ENCODE measurements around the gene CMIP. TPM values are rescaled to one million over a fixed set of nuclear protein-coding genes. Genes with fewer than 3 reads are reported as not detected.

The CMIP gene
- total RNA-seq, 1 experiment from 2014 or later, result 9.5 TPM

GRCh38 chr16:81651758-81652718 is 207.4 kb downstream of the CMIP start:
- DNase-seq (ENCODE audit: low read depth), result no peak

GRCh38 chr16:81652798-81653505 is 208.3 kb downstream of the CMIP start:
- no peak for DNase-seq (ENCODE audit: low read depth)

DNA sequence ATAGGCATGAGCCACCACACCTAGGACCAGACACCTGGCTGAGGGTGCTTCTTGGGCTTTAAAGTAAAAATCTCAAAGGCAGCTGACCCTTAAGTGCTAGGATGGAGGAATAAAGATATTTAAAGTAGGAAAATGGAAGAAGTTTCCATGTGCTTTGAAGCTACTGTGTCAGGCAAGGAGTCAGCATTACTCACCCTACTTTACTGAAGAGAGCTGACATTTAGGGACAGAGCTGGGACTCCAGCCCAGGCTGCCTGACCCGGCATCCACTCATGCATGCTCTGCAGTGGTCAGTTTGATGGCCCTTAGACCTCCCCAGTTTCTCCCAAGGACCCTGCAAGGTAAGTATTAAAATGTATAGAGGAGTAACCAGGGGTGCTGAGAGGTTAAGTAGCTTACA is 209.7 kb downstream of the CMIP start:
- DNase-seq (ENCODE audit: low read depth), result no peak

DNA sequence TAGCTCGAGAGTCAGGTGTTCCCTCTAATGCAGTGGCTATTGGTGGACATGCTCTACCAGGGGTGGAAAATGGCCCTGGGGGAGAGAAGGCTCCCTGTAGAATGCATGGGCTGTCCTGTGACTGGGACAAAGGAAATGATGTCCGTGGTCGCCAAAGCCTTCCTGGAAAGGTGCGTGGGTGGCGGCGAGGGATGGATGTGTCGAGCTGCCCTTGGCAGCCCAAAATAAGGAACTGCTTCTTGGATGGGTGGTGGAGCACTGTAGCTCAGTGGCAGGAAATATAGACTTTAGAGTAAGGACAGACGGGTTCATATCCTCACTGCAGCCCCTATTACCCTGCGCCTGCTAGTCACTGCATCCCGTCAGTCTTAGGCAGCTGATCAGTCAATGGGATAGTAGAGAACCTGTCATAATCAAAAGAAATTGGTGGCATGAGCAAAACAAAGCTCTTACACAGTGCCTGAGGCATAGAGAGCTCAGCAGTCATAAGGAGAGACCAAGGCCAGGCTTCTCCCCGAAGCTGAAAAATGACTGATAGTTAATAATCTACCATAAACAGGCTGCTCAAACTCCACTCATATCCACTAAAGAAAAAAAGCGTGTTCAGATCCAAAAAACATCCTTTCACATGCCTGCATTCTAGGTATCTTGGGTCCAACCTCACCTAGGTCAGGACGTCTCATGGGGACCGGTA is 211.0 kb downstream of the CMIP start:
- DNase-seq (ENCODE audit: low read depth), result no peak

GRCh38 chr16:81657224-81657623 is 212.6 kb downstream of the CMIP start:
- no peak for DNase-seq (ENCODE audit: low read depth)

DNA sequence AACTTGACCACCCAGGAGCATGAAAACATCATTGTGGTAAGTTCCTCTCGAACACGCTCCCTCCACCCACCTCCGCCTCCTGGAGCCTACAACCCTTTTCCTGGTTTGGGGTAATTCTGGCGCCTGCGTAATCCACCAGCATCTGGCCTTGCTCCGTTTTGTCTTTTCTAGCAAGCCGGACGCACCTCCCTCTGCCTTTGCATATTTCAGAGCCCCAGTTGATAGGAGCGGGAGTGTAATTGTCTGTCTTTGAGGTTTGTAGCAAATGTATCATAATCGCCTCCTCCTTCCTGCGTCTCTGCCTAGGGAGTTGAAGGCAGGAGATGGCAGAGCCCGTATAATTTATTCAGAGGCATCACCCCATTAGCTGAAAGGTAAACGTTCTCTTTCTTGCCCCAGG is 213.2 kb downstream of the CMIP start:
- DNase-seq (ENCODE audit: low read depth), result no peak

GRCh38 chr16:81658373-81658772 is 213.8 kb downstream of the CMIP start:
- DNase-seq (ENCODE audit: low read depth), result no peak

GRCh38 chr16:81659249-81659648 is 214.6 kb downstream of the CMIP start:
- no peak for DNase-seq (ENCODE audit: low read depth)

- DNase-seq (ENCODE audit: low read depth), result no peak
Observed at GRCh38 chr16:81661082-81661481, 216.5 kb downstream of the CMIP start.

DNA sequence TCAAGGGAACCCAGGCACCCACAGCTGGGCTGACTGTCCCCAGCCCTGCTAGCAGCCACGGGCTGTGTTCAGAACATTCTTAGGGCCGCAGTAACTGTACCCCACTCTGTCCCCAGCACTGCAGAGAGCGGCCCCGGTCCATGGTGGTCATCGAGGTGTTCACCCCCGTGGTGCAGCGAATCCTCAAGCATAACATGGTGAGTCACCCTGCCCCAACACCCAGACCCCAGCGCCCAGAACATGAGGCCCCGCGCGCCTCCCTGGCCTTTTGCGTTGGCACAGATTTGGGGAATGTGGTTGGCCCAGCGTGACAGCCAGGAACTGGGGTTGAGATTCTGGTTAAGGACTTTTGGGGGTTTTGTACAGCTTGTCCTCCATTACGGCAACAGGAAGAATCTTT is 219.5 kb downstream of the CMIP start:
- DNase-seq (ENCODE audit: low read depth), result no peak

DNA sequence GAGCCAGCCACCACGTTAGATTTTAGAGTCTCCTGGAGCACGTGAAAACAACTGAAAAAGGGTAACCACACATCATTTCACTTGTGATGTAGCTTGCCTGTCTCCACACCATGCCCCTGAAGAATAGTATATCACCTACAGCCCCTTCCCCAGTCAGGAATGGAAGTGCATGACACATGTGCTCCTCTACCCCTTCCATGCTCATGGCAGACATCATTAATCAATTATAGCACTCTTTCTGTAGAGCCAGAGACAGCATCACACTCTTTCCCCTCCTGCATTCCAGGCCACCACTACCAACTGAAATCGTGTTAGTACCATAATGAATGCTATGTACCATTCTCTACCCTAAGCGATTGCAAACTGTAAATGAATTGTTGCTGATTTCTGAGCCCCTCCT is 221.0 kb downstream of the CMIP start:
- DNase-seq (ENCODE audit: low read depth), result no peak

DNA sequence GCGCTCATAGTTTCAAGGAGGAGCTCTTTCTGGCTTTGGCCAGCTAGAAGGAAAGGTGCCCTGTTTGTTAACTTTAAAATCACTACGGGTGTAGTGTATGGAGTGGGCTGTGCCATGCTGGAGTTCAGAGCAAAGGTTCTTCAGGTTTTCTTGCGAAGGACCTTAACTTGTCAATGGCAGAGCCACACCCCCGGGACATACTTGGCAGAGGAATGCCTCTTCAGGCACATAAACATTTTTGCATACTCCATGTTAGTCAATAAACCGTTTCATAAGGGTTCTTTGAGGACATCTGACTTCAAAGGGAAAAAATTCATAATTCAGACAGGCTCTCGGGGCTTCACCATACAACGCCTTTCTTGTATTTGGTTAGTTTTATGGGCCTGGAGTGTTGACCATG is 221.5 kb downstream of the CMIP start:
- DNase-seq (ENCODE audit: low read depth), result no peak

- DNase-seq (ENCODE audit: low read depth), result no peak
Observed at GRCh38 chr16:81668243-81669097, 223.9 kb downstream of the CMIP start.

DNA sequence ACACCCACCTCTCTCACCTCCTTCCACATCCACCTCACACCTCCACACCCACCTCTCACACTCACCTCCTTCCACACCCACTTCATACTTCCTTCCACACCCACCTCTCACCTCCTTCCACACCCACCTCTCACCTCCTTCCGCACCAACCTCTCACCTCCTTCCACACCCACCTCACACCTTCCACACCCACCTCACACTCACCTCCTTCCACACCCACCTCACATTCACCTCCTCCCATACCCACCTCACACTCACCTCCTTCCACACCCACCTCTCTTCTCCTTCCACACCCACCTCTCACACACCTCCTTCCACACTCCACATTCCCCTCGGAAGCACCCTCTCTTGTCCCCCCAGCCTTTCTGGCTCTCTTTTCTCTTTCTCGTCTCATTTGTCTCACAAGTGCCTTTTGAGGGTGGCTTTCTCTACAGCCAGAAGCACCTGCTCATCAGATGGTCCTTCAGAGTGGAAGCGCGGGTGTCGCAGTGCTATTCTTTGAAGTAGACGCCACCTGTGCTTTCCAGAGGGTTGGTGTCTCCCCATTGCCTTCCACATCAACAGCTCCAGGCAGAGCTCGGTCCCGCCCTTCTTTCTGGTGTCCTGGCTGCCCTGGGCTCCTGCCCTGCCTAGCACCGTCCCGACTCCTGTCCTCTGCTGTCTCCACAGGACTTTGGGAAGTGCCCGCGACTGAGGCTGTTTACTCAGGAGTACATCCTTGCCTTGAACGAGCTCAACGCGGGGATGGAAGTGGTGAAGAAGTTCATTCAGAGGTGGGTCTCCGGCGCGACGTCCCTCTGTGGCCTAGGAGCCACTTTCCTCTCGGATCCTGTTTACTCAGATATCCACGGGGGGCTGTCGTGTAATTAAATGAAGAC is 225.1 kb downstream of the CMIP start:
- DNase-seq (ENCODE audit: low read depth), result no peak

GRCh38 chr16:81671738-81672597 is 227.4 kb downstream of the CMIP start:
- no peak for DNase-seq (ENCODE audit: low read depth)

- DNase-seq (ENCODE audit: low read depth), result no peak
Observed at GRCh38 chr16:81673432-81673831, 228.8 kb downstream of the CMIP start.

GRCh38 chr16:81675662-81676061 is 231.1 kb downstream of the CMIP start:
- DNase-seq (ENCODE audit: low read depth), result no peak

DNA sequence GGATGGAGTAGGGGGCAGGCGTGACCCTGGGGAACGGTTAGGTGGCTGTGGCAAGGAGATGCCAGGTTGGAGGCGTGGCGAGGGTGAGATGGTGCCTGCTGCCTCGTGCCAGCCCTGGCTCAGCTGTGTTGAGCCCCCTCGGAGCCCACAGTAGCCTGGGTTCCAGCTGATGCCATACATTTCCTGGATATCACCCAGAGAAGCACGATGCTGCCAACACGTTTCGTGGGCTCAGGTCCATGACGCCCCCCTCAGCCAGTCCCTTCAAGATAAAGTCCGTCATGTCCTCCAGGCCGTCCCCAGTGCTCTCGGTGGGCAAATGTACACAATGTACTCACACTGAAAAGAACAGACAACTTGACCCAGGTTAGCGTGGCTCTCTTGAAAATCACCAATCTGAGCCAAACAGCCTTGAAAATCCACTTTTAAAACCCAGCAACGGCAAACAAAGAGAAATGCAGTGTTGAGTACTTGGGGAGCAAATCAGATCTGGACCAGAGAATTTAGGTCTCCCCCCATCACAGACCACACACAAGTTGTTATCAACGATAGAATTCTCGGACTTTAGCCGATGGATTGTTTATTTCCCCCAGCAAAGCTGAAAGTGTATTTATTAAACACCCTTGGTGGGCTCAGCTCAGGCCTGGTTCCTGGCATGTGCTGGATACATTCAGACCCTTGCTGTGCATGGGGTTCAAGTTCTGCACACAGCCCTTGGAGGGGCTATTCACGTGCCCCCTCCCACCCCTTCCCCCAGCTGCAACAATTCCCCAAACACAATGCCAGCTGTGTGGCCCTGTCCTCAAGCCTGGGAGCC is 231.7 kb downstream of the CMIP start:
- DNase-seq (ENCODE audit: low read depth), result no peak
